ENCODE results near the gene ARL6IP5.

ARL6IP5 gene

DNA sequence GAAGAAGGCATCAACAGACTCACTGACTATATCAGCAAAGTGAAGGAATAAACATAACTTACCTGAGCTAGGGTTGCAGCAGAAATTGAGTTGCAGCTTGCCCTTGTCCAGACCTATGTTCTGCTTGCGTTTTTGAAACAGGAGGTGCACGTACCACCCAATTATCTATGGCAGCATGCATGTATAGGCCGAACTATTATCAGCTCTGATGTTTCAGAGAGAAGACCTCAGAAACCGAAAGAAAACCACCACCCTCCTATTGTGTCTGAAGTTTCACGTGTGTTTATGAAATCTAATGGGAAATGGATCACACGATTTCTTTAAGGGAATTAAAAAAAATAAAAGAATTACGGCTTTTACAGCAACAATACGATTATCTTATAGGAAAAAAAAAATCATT, 19.8 kb downstream of the ARL6IP5 start:
- TF ChIP-seq NFIC (IDR thresholded peaks at IDR 0.05): no peak
- no peak for TF ChIP-seq TAF1 (IDR thresholded peaks at IDR 0.05; ENCODE audit: low read depth)
- no peak for TF ChIP-seq YY1 (IDR thresholded peaks at IDR 0.05; ENCODE audit: low read depth)

DNA sequence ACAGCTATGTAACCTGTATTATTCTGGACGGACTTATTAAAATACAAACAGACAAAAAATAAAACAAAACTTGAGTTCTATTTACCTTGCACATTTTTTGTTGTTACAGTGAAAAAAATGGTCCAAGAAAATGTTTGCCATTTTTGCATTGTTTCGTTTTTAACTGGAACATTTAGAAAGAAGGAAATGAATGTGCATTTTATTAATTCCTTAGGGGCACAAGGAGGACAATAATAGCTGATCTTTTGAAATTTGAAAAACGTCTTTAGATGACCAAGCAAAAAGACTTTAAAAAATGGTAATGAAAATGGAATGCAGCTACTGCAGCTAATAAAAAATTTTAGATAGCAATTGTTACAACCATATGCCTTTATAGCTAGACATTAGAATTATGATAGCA, 20.6 kb downstream of the ARL6IP5 start:
- TF ChIP-seq, protein P1, sequence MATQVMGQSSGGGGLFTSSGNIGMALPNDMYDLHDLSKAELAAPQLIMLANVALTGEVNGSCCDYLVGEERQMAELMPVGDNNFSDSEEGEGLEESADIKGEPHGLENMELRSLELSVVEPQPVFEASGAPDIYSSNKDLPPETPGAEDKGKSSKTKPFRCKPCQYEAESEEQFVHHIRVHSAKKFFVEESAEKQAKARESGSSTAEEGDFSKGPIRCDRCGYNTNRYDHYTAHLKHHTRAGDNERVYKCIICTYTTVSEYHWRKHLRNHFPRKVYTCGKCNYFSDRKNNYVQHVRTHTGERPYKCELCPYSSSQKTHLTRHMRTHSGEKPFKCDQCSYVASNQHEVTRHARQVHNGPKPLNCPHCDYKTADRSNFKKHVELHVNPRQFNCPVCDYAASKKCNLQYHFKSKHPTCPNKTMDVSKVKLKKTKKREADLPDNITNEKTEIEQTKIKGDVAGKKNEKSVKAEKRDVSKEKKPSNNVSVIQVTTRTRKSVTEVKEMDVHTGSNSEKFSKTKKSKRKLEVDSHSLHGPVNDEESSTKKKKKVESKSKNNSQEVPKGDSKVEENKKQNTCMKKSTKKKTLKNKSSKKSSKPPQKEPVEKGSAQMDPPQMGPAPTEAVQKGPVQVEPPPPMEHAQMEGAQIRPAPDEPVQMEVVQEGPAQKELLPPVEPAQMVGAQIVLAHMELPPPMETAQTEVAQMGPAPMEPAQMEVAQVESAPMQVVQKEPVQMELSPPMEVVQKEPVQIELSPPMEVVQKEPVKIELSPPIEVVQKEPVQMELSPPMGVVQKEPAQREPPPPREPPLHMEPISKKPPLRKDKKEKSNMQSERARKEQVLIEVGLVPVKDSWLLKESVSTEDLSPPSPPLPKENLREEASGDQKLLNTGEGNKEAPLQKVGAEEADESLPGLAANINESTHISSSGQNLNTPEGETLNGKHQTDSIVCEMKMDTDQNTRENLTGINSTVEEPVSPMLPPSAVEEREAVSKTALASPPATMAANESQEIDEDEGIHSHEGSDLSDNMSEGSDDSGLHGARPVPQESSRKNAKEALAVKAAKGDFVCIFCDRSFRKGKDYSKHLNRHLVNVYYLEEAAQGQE (IDR thresholded peaks at IDR 0.05; ENCODE audit: low read depth): no peak
- TF ChIP-seq, protein P2, sequence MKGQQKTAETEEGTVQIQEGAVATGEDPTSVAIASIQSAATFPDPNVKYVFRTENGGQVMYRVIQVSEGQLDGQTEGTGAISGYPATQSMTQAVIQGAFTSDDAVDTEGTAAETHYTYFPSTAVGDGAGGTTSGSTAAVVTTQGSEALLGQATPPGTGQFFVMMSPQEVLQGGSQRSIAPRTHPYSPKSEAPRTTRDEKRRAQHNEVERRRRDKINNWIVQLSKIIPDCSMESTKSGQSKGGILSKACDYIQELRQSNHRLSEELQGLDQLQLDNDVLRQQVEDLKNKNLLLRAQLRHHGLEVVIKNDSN (IDR thresholded peaks at IDR 0.05): no peak
- TF ChIP-seq CEBPB (IDR thresholded peaks at IDR 0.05) (no peak), RAD21 (IDR thresholded peaks at IDR 0.05; ENCODE audit: low read depth) (no peak)

DNA sequence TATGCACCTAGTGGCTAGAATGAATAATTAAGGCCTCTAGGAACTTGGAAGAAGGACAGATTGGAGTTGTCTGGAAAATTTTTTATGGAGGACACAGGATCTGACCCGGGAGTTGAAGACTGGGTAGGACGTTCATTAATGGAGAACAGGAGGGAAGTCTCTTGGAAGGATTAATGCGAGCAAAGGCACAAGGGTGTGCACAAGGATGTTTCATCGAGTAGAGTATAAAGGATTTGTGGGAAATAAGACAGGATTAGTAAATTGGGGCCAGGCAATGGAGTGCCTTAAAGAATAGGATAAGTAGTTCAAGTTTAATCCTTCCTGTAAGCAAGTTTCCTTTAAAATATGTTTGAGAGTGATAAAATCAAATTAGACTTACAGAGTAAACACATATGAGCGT, 23.1 kb downstream of the ARL6IP5 start:
- TF ChIP-seq CREB1 (IDR thresholded peaks at IDR 0.05; ENCODE audit: low read depth) (no peak), TCF12 (IDR thresholded peaks at IDR 0.05; ENCODE audit: low read depth) (no peak)

DNA sequence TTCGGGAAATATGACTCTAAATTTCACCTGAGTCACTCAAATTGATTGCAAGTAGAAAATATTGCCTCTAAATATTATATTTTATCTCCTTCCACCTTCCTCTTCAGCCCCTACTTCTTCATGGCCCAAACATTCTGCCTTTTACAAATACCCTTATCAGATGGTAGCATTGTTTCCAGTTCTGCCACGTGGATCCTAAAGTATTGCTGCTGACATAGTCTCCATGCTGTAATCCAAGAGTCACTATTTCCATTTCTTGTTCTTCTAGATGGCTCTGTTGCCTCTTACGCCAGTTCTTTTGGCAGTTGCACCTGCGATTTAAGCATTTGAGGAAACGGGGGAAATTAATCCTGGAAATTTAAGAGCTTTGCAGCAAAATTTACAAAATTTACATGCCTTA, 24.1 kb downstream of the ARL6IP5 start:
- TF ChIP-seq ZBTB7A (IDR thresholded peaks at IDR 0.05; ENCODE audit: low read depth) (no peak), TCF12 (IDR thresholded peaks at IDR 0.05; ENCODE audit: low read depth) (no peak), CREB1 (IDR thresholded peaks at IDR 0.05; ENCODE audit: low read depth) (no peak)
- TF ChIP-seq, protein P1 (IDR thresholded peaks at IDR 0.05; ENCODE audit: low read depth): no peak

DNA sequence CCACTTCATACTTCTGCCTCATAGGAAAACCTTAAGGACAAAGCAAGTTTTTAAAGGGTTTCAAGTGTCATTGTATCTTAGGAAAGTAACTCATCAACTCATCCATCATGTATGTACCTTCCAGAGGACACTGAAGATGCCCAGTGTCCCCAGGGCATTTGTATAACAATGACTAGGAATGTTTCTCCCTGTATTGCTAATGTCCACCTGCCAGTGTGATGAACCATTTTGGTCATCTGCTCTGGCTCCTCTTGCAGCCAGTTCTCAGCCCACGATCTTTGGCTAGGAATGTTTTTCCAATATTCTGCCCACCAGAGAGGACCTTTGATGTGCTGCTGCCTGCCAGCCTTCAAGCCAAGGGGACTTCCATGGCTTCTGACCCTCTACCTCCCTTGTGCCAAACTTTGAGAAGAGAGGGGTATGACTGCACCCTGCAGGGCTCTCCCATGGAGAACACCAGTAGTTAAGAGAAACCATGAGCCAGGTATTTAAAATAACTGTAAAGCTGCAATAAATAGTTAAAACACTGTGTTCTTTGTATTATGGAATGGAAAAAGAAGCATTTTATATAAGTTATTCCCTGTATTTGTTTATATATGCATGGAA, 26.3 kb downstream of the ARL6IP5 start:
- no peak for TF ChIP-seq TAF1 (IDR thresholded peaks at IDR 0.05; ENCODE audit: low read depth)

DNA sequence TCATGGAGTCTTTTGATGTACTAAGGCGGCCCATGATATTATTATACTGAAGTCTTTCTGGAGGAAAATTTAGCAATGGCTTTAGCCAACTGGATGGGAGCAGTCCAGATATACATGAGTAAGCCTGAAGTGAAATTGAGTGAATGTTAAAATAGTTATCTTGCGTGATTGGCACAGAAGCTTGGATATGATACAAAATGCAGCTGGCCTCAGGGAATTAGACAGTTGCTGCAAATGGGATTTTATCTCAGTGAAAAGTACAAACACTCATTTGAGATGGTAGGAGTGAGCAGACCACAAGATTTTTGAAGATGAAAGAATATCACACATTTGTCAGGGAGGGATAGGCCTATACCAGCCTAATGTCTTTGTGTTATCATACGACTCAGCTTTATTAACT, 28.8 kb downstream of the ARL6IP5 start:
- TF ChIP-seq CREB1 (IDR thresholded peaks at IDR 0.05; ENCODE audit: low read depth) (no peak), YY1 (IDR thresholded peaks at IDR 0.05; ENCODE audit: low read depth) (no peak), TCF12 (IDR thresholded peaks at IDR 0.05; ENCODE audit: low read depth) (no peak), RAD21 (IDR thresholded peaks at IDR 0.05; ENCODE audit: low read depth) (no peak), EP300 (IDR thresholded peaks at IDR 0.05; ENCODE audit: borderline replicate concordance) (no peak), EGR1 (IDR thresholded peaks at IDR 0.05) (no peak)
- TF ChIP-seq, protein P2 (IDR thresholded peaks at IDR 0.05): no peak

DNA sequence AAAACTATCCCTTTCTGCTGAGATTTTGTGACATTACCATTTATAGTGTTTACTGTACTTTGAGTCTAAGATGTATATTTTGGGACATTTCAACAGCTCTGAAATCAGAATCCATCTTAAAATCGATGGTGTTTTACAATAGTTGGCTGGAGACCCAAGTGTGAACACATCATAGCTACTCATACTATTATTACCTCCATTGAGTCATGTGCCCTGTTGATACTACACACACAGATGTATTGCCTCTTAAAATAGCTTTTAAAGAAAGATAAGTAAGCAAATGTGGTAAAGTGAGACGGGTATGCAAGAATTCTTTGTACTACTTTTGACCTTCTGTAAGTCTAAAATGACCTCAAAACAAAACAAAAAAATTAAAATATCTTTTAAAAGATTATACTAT, 31.0 kb downstream of the ARL6IP5 start:
- TF ChIP-seq, protein P2 (IDR thresholded peaks at IDR 0.05): no peak
- TF ChIP-seq, protein P1 (IDR thresholded peaks at IDR 0.05; ENCODE audit: low read depth): no peak
- TF ChIP-seq FOXM1 (IDR thresholded peaks at IDR 0.05; ENCODE audit: borderline replicate concordance, low read depth) (no peak), EP300 (IDR thresholded peaks at IDR 0.05; ENCODE audit: borderline replicate concordance) (no peak), RAD21 (IDR thresholded peaks at IDR 0.05; ENCODE audit: low read depth) (no peak), NFIC (IDR thresholded peaks at IDR 0.05) (no peak), CEBPB (IDR thresholded peaks at IDR 0.05) (no peak), CREB1 (IDR thresholded peaks at IDR 0.05; ENCODE audit: low read depth) (no peak), EGR1 (IDR thresholded peaks at IDR 0.05) (no peak), TCF12 (IDR thresholded peaks at IDR 0.05; ENCODE audit: low read depth) (no peak), TAF1 (IDR thresholded peaks at IDR 0.05; ENCODE audit: low read depth) (no peak), YY1 (IDR thresholded peaks at IDR 0.05; ENCODE audit: low read depth) (no peak), ZBTB7A (IDR thresholded peaks at IDR 0.05; ENCODE audit: low read depth) (no peak), TEAD4 (IDR thresholded peaks at IDR 0.05) (no peak)
- TF ChIP-seq, protein P3, sequence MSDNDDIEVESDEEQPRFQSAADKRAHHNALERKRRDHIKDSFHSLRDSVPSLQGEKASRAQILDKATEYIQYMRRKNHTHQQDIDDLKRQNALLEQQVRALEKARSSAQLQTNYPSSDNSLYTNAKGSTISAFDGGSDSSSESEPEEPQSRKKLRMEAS (IDR thresholded peaks at IDR 0.05): no peak

Measured in Ishikawa (cell line).